Neutrophil (primary cell): ENCODE data around the gene CDK7.

Source experiments
- H3K27ac ChIP-seq: fragments of 200-600 bp; sonication (generic); 2 replicates; pipeline ENCODE4 v1.5.1; 2016; ENCODE audit warnings: mild to moderate bottlenecking, moderate library complexity
- H3K27me3 ChIP-seq: fragments of 200-600 bp; sonication (generic); 2 replicates; pipeline ENCODE4 v1.6.0; 2016; ENCODE audit warnings: mild to moderate bottlenecking
- H3K36me3 ChIP-seq: fragments of 200-600 bp; sonication (generic); 2 replicates; pipeline ENCODE4 v1.5.1; 2017
- H3K4me1 ChIP-seq, 2 experiments: fragments of 200-600 bp in 1 of 2; sonication (generic) in 1 of 2; 1 replicate in 1 of 2; 2 replicates in 1 of 2; pipeline versions ENCODE4 v1.5.1 to v1.6.1; 2013 to 2016; ENCODE audit warnings: low read depth in 1 of 2, low read length in 1 of 2, mild to moderate bottlenecking in 1 of 2, moderate library complexity in 1 of 2; ENCODE audit not compliant: control insufficient read depth in 1 of 2, insufficient read depth in 1 of 2
- H3K4me3 ChIP-seq, 2 experiments: fragments of 200-600 bp in 1 of 2; sonication (generic) in 1 of 2; 1 replicate in 1 of 2; 2 replicates in 1 of 2; pipeline ENCODE4 v1.5.1; 2013 to 2016; ENCODE audit warnings: low read depth in 1 of 2, low read length in 1 of 2, mild to moderate bottlenecking in 1 of 2, moderate library complexity in 1 of 2
- H3K9me3 ChIP-seq: fragments of 200-600 bp; sonication (generic); 2 replicates; pipeline ENCODE4 v1.5.1; 2016
- CTCF ChIP-seq: fragments of 200-600 bp; sonication (generic); IDR thresholded peaks from 2 replicates; pipeline ENCODE4 v1.5.1; 2016; ENCODE audit warnings: antibody characterized with exemption

Gene CDK7

DNA sequence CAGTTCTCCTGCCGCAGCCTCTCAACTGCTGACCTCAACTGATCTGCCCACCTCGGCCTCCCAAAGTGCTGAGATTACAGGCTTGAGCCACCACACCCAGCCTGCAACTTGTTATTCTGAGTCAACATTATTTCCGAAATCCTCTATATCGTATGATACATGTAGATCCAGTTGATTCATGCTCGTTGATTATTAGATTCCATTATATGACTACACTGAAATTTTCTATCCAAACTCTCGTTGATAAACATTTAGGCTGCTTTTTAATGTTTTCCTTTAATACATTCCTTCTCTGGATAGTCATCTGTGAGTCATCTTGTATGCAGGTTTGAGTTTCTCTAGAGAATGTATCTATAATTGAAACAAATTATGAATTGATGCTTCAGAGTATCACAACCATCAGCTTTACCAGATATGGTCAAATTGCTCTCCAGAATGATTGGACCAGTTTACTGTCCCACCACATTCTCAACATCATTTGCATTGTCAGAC lies 4.1 kb downstream of the CDK7 start:
- Histone ChIP-seq H3K27ac (no peak overlapping the region), H3K4me1 (peaks cover 20 to 21% of the 10 kb centered on the region in 2 experiments), H3K36me3 (peaks cover 20% of the 10 kb centered on the region), H3K4me3 (no peak overlapping the region), H3K9me3 (no peaks in the 10 kb centered on the region), H3K27me3 (no peaks in the 10 kb centered on the region)
- no peak for TF ChIP-seq CTCF

DNA sequence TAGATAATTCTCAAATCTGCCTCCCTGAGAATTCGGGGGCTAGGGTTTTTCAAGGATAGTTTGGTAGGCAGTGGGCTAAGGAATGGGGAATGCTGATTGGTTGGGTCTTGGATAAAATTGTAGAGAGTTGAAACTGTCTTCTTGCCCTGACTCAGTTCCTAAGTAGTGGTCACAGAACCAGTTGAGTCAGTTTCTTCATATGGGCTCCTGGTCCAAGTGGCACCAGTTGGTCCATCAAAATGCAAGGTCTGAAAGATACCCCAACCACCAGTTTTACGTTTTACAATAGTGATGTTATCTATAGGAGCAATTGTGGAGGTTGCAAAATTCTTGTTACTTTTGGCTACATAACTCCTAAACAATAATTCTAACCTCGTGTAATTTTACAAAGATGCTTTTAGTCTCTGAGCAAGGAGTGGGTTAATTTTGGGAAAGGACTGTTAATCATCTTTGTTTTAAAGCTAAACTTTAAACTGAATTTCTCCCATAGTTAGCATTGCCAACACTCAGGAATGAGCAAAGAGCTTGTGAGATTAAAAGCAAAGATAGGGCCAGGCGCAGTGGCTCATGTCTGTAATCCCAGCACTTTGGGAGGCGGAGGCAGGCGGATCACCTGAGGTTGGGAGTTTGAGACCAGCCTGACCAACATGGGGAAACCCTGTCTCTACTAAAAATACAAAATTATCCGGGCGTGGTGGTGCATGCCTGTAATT lies 7.7 kb downstream of the CDK7 start:
- Histone ChIP-seq H3K9me3 (no peaks in the 10 kb centered on the region), H3K27me3 (no peaks in the 10 kb centered on the region), H3K4me1 (peaks cover 2 to 4% of the 10 kb centered on the region in 2 experiments), H3K36me3 (peaks cover 20% of the 10 kb centered on the region), H3K4me3 (no peak overlapping the region), H3K27ac (no peak overlapping the region)
- TF ChIP-seq CTCF, result no peak

DNA sequence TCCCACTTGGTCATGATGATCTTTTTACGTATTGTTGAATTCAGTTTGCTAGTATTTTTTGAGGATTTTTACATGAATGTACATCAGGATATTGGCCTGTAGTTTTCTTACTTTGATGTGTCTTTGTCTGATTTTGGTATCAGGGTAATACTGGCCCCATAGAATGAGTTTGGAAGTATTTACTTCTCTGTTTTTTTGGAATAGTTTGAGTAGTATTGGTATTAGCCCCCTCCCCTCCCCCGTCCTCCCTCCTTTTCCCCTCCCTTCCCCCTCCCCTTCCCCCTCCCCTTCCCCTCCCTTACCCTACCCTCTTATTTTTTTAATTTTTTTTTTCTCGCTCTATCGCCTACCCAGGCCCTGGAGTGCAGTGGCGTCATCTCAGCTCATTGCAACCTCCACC lies 10.3 kb downstream of the CDK7 start:
- Histone ChIP-seq H3K4me1 (peaks cover 0 to 4% of the 10 kb centered on the region in 2 experiments), H3K27me3 (no peaks in the 10 kb centered on the region), H3K27ac (no peak overlapping the region), H3K9me3 (no peaks in the 10 kb centered on the region), H3K36me3 (peaks cover 9% of the 10 kb centered on the region), H3K4me3 (no peak overlapping the region)
- TF ChIP-seq CTCF, result no peak

- Histone ChIP-seq H3K4me3 (no peak overlapping the region), H3K4me1 (peaks cover 0 to 4% of the 10 kb centered on the region in 2 experiments), H3K27ac (no peak overlapping the region), H3K9me3 (no peaks in the 10 kb centered on the region), H3K36me3 (no peaks in the 10 kb centered on the region), H3K27me3 (no peaks in the 10 kb centered on the region)
- TF ChIP-seq CTCF, result no peak
Observed at GRCh38 chr5:69248019-69248418, 13.3 kb downstream of the CDK7 start.

GRCh38 chr5:69250593-69250992 lies 15.9 kb downstream of the CDK7 start:
- Histone ChIP-seq H3K27ac (no peak overlapping the region), H3K27me3 (no peaks in the 10 kb centered on the region), H3K4me1 (no peaks in the 10 kb centered on the region), H3K4me3 (no peak overlapping the region), H3K36me3 (peaks cover 11% of the 10 kb centered on the region), H3K9me3 (no peaks in the 10 kb centered on the region)
- no peak for TF ChIP-seq CTCF
